HCT116 (cell line): ENCODE measurements around the gene C12orf75. TPM values are rescaled to one million over a fixed set of nuclear protein-coding genes. Genes with fewer than 3 reads are reported as not detected.

Experiments
- ATAC-seq: fragments of 200-7000 bp; cut with Tn5 transposase; 2 replicates; pipeline ENCODE4 v1.9.1; 2020; ENCODE audit warnings: mild to moderate bottlenecking, moderate library complexity
- BruUV-seq: library from RNA; stranded (reverse); fragments of 400-500 nt; replicated peaks from 2 replicates; lab custom pipeline; 2021; lab: Mats Ljungman, UMichigan
- CTCF ChIA-PET: fragments of 300-600 bp; sonication (Branson Sonifier 250); formaldehyde crosslinking; loops from one replicate; lab custom pipeline; 2021; ENCODE audit warnings: antibody characterized with exemption; lab: Charles Lee
- POLR2A ChIA-PET: fragments of 300-600, 350-600 bp; sonication (Branson Sonifier 250); formaldehyde crosslinking; loops from one replicate; lab custom pipeline; 2021; ENCODE audit warnings: antibody characterized with exemption; lab: Charles Lee
- RAD21 ChIA-PET, 2 experiments: fragments of 300-600 bp; sonication (Branson Sonifier 250); formaldehyde crosslinking; loops; one replicate each; lab custom pipeline; 2023; ENCODE audit warnings: low total read pairs in 2 of 2; ENCODE audit not compliant: uncharacterized antibody in 2 of 2, unreplicated experiment in 2 of 2, low non-redundant PET in 1 of 2; lab: Charles Lee
- DNase-seq: peaks from one replicate; pipeline ENCODE4 v3.0.0-alpha.2; 2010; ENCODE audit warnings: low read depth, low spot score
- H2AFZ ChIP-seq: fragments of 200-600 bp; shearing (Covaris generic), sonication (generic); 2 replicates; pipeline ENCODE4 v1.6.1; 2017; ENCODE audit warnings: low read depth, mixed run types, mixed read lengths, antibody characterized with exemption, low read length; ENCODE audit not compliant: poor library complexity, severe bottlenecking
- H3K27ac ChIP-seq: 2 replicates; pipeline ENCODE4 v1.5.1; 2012; ENCODE audit warnings: low read depth, low read length
- H3K27me3 ChIP-seq: fragments of 200-600 bp; sonication (generic); 2 replicates; pipeline ENCODE4 v1.6.1; 2016; ENCODE audit warnings: mixed run types, low read length, mixed read lengths; ENCODE audit not compliant: insufficient read depth
- H3K36me3 ChIP-seq, 2 experiments: fragments of 200-500 bp in 1 of 2; fragments of 200-600 bp in 1 of 2; sonication (Bioruptor generic) in 1 of 2; sonication (generic) in 1 of 2; 2 replicates each; pipeline versions ENCODE4 v1.5.1 to v1.6.1; 2014 to 2016; ENCODE audit warnings: low read length in 2 of 2, inconsistent platforms in 1 of 2, mixed read lengths in 1 of 2, mixed run types in 1 of 2; ENCODE audit not compliant: insufficient read depth in 2 of 2, control insufficient read depth in 1 of 2
- H3K4me1 ChIP-seq, 2 experiments: fragments of 200-600 bp in 1 of 2; sonication (generic) in 1 of 2; 2 replicates each; pipeline versions ENCODE4 v1.5.1 to v1.6.1; 2012 to 2017; ENCODE audit warnings: low read length in 2 of 2, inconsistent platforms in 1 of 2, mild to moderate bottlenecking in 1 of 2, mixed read lengths in 1 of 2, mixed run types in 1 of 2, moderate library complexity in 1 of 2; ENCODE audit not compliant: insufficient read depth in 2 of 2, control insufficient read depth in 1 of 2
- H3K4me2 ChIP-seq: fragments of 200-600 bp; sonication (generic); 2 replicates; pipeline ENCODE4 v1.6.1; 2017; ENCODE audit warnings: mixed run types, low read length, mixed read lengths
- H3K4me3 ChIP-seq, 2 experiments: fragments of 200-600 bp in 1 of 2; sonication (generic) in 1 of 2; replicated peaks in 1 of 2; 2 replicates each; pipeline ENCODE4 v1.5.1; 2011 to 2016; ENCODE audit warnings: low read length in 2 of 2, control low read depth in 1 of 2, low read depth in 1 of 2, mild to moderate bottlenecking in 1 of 2, mixed read lengths in 1 of 2, mixed run types in 1 of 2
- H3K79me2 ChIP-seq: fragments of 200-600 bp; sonication (generic); 2 replicates; pipeline ENCODE4 v1.6.1; 2017; ENCODE audit warnings: mild to moderate bottlenecking, mixed run types, low read length, moderate library complexity, mixed read lengths; ENCODE audit not compliant: insufficient read depth
- H3K9ac ChIP-seq: fragments of 200-600 bp; sonication (generic); 2 replicates; pipeline ENCODE4 v1.6.1; 2016; ENCODE audit warnings: low read length, mixed read lengths
- H3K9me2 ChIP-seq: fragments of 200-600 bp; sonication (generic), shearing (Covaris generic); 2 replicates; pipeline ENCODE4 v1.6.1; 2017; ENCODE audit warnings: mixed run types, mild to moderate bottlenecking, moderate library complexity; ENCODE audit not compliant: insufficient read depth
- H3K9me3 ChIP-seq, 2 experiments: fragments of 200-500 bp in 1 of 2; fragments of 200-600 bp in 1 of 2; sonication (Bioruptor generic) in 1 of 2; sonication (generic) in 1 of 2; 2 replicates each; pipeline ENCODE4 v1.6.1; 2014 to 2017; ENCODE audit warnings: low read length in 2 of 2, mixed read lengths in 2 of 2, inconsistent platforms in 1 of 2, low read depth in 1 of 2, mild to moderate bottlenecking in 1 of 2, mixed run types in 1 of 2, moderate library complexity in 1 of 2; ENCODE audit not compliant: control insufficient read depth in 1 of 2, insufficient read depth in 1 of 2
- H4K20me1 ChIP-seq: fragments of 200-600 bp; sonication (generic), shearing (Covaris generic); 2 replicates; pipeline ENCODE4 v1.6.1; 2017; ENCODE audit warnings: mixed run types, mild to moderate bottlenecking, moderate library complexity; ENCODE audit not compliant: insufficient read depth
- ATF3 ChIP-seq: IDR thresholded peaks from 2 replicates; pipeline ENCODE4 v1.6.1; 2012
- CBX3 ChIP-seq: IDR thresholded peaks from 2 replicates; pipeline ENCODE4 v1.6.1; 2012; ENCODE audit warnings: low read depth
- CTCF ChIP-seq, 3 experiments: fragments of 200-600 bp in 1 of 3; sonication (generic) in 1 of 3; IDR thresholded peaks in 2 of 3; conservative IDR thresholded peaks in 1 of 3; 2 replicates each; pipeline ENCODE4 v1.5.1; 2012 to 2017; ENCODE audit warnings: low read depth in 2 of 3, low read length in 2 of 3, antibody characterized with exemption in 1 of 3, borderline replicate concordance in 1 of 3, control low read depth in 1 of 3, mild to moderate bottlenecking in 1 of 3, mixed read lengths in 1 of 3, mixed run types in 1 of 3, moderate library complexity in 1 of 3; ENCODE audit not compliant: insufficient read depth in 1 of 3
- EZH2 ChIP-seq: fragments of 200-600 bp; sonication (generic); IDR thresholded peaks from 2 replicates; pipeline ENCODE4 v1.6.1; 2017; ENCODE audit warnings: antibody characterized with exemption, mixed run types
- JUND ChIP-seq: IDR thresholded peaks from 2 replicates; pipeline ENCODE4 v1.6.1; 2012
- POLR2A ChIP-seq: IDR thresholded peaks from 2 replicates; pipeline ENCODE4 v1.7.0; 2011; ENCODE audit warnings: borderline replicate concordance; ENCODE audit not compliant: insufficient read depth, insufficient read length; ENCODE audit errors: extremely low read depth
- SIN3A ChIP-seq: IDR thresholded peaks from 2 replicates; pipeline ENCODE4 v1.6.1; 2012; ENCODE audit warnings: low read depth
- SRF ChIP-seq: IDR thresholded peaks from 2 replicates; pipeline ENCODE4 v1.6.1; 2012; ENCODE audit warnings: low read depth
- ZNF274 ChIP-seq: fragments of 200-500 bp; sonication (Bioruptor generic); IDR thresholded peaks from 2 replicates; pipeline ENCODE4 v1.6.1; 2014; ENCODE audit warnings: mild to moderate bottlenecking, low read depth, low read length, inconsistent platforms
- intact Hi-C: fragments of 100-400 bp; cut with micrococcal nuclease; formaldehyde crosslinking; loops from 2 replicates; pipeline ENCODE4 v1.10.0; 2022
- total RNA-seq: library from RNA; stranded (reverse); gene quantifications from one replicate; pipeline ENCODE4 v1.2.1, GENCODE V29; 2021; ENCODE audit not compliant: unreplicated experiment

The C12orf75 gene
- total RNA-seq, 1 experiment from 2014 or later, result 81.0 TPM

GRCh38 chr12:105384916-105385535 is 54.5 kb downstream of the C12orf75 start:
- H3K9ac ChIP-seq, result no peak overlapping the region
- BruUV-seq, result no TSS peak
- intact Hi-C loops, result loop anchor here (10.0 kb wide), 2 partner anchors 1000 to 1510 kb away; no protein-coding TSS in a partner anchor
- H3K9me3 ChIP-seq, result no peaks in the 10 kb centered on the region
- H2AFZ ChIP-seq, result no peak overlapping the region
- ATAC-seq (no peak), DNase-seq (no peak)
- no peaks in the 10 kb centered on the region for H3K4me1 ChIP-seq
- H4K20me1 ChIP-seq, result no peaks in the 10 kb centered on the region
- TF ChIP-seq ZNF274 (no peak), POLR2A (no peak), ATF3 (no peak), SIN3A (no peak), SRF (no peak), EZH2 (no peak), CTCF (IDR thresholded peaks at IDR 0.05 in 2 of 3, conservative IDR thresholded peaks at IDR 0.05 in 1 of 3; ENCODE audit: borderline replicate concordance in 1 of 3, insufficient read depth in 1 of 3, low read depth in 2 of 3, low read length in 2 of 3) (no peak), CBX3 (no peak), JUND (no peak)
- H3K9me2 ChIP-seq, result no peaks in the 10 kb centered on the region
- no peak overlapping the region for H3K4me2 ChIP-seq
- H3K4me3 ChIP-seq, result no peak overlapping the region
- no peak overlapping the region for H3K27ac ChIP-seq
- RAD21 ChIA-PET, result no interaction called here
- CTCF ChIA-PET, result no interaction called here
- no peaks in the 10 kb centered on the region for H3K27me3 ChIP-seq
- POLR2A ChIA-PET, result no interaction called here
- H3K36me3 ChIP-seq, result no peaks in the 10 kb centered on the region
- H3K79me2 ChIP-seq, result no peaks in the 10 kb centered on the region
